Glomerular endothelial cell (primary cell): ENCODE results near the gene PRR16. TPM values are rescaled to one million over a fixed set of nuclear protein-coding genes. Genes with fewer than 3 reads are reported as not detected.

Experiments used
- DNase-seq: peaks from one replicate; pipeline ENCODE4 v3.0.0-alpha.2; 2011; ENCODE audit warnings: low read depth, low spot score; ENCODE audit errors: extremely low read depth
- total RNA-seq: library from RNA; depleted of rRNA; stranded (reverse); fragments of >200 nt; gene quantifications from 2 replicates; pipeline ENCODE4 v1.2.3, GENCODE V29; 2015

PRR16 gene
- total RNA-seq, 1 donor from 2014 or later, result 1.6 TPM

DNA sequence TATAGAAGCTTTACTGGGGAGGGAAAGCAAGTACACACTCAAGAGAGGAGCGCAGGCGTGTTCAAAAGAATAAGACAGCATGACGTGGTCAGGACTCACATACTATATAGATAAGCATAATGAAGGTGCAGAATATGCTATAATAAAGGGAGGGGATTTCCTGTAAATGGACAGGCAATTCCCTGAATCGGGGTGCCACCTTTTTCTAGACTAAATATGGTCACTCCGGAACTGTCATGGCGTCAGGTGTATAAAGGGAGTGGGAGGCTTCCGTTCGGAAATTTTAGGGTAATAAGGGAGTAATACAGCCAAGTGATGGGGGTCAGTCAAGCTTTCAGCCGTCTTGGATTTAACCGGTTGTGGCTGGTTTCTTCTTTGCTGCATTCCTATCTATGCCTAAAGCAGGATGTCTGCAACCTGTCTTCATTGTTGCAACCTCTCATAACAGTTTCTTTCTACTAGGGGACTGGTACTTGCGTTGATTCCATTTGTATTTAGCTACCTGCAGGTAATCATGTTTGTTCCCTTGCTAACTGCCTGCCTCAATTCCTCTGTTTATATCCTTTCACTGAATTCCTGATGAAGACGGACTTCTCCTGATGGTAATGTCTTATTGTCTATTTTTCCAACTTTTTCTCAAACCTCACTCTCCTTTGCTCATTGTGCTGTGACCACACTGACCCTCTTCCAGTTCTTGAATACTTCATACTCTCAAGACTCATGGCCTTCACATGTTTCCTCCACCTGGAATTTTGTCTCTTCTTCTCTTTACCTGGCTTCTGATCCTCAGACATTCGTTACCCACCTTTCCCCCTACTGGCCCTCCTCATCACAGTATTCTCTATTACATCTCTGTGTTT, 48.9 kb downstream of the PRR16 start:
- no peak for DNase-seq

DNA sequence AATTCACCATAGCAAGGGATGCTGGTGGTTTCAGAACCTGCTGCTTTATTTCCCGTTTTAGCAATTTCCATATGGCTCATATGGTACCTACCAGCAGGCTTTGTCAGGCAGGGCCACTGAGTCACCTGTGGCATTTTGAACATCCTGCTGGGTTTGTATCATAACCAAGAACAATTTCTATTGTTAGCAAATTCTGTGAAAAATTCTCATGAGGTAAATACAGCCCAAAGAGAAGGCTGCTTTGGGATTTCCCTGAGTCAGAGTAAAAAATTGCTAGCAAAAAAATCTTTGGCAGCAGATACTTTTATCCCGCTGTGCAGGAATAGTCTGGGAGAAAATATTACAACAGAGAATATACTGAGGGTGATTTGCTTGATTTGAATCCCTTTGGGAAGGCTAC, 52.7 kb downstream of the PRR16 start:
- no peak for DNase-seq

DNA sequence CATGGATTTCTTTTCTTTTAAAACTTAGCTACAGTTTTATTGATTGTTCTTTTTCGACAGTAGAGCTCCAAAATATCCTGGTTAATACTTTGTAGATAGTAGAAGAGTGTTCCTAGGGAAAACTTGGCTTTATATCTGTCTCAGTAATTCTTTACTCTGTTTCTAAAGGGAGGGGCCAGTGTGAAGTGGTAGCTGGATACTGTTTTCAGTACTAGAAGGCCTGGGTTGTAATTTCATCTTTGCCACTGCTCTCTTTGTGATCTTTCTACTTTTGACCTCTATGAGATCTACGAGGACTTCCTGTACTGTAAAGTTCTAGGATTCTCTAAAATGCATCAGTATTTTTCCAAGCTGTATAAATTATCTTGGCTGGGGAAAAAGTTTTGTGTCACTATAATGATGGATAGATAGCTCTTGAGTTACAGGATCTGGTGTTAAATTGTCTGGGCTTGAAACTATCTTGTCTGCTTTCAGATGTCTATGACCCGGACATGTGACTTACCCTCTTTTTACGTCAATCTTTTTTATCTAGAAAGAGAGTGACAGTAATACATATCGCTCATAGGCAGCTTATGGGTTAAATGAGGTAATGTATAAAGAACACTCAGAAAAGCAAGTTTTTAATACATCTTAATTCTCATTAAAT, 53.6 kb downstream of the PRR16 start:
- DNase-seq, result no peak

DNA sequence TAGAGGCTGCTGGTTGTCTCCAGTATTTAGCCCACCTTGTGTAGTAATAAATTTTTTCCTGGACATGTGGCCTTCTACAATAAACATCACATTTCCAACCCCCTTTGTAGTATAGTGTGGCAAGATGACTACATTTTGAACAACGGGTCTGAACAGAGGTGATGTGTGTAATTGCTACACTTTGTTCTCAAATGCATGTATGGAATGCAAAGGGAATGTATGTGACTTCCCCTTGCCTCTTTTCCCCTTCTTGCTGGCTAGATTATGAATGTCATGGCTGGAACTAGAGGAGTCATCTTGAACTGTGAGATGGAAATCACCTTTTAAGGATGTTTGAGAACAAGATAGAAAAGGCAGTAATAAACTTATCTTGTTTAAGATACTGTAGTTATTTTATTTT, 54.5 kb downstream of the PRR16 start:
- no peak for DNase-seq

DNA sequence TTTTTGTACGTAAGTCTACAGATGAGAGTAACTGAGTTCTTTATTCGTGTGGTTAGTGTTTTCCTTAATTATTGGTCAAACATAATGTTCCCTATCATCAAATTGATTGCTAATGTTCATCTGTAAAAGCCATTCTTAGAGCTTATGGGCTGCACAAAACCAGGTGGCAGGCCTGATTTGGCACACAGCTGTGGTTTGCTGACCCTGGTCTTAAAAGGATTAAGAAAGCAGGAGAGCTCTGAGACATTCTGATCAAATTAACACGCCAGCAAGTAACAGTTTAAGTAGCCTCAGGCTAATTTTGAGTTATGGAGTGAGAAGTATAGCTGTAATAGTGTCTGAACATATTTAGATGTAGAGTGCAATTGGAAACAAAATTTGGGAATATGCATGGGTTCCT, 63.2 kb downstream of the PRR16 start:
- no peak for DNase-seq

DNA sequence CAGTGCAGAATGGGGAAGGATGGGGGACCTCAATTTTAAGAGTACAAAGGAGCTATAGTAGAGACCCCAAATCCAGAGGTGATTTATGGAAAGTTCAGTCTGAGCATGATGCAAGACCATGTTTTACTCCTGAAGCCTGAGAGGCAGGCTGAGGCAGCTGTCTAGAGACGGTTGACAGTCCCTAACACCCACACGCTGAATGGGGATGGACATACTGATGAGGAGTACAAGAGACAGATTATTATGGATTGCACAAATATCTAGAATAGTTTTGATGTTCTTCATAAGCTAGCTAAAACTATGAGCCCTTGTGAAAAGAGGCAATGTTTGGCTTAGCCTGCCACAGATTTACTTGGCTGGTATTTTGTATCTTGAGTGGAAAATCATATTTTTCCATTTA, 64.5 kb downstream of the PRR16 start:
- DNase-seq, result no peak

DNA sequence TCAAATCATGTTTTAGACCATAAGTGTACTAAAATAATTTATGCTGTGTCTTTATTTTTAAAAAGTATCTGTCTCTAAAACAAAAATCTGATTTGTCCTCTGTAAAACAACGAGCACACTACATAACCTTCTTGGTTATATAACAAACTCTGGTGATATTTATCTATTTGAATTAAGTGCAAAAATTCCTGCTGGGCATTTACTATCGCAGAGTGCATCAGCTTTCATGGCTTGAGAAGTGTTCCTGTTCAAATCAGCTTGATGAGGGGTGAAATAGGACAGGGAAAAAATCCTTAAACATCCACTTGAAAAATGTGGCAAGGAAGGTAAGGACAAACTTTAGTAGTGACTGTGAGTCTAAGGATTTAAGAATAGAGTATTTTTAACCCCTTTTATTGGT, 65.3 kb downstream of the PRR16 start:
- DNase-seq, result no peak

DNA sequence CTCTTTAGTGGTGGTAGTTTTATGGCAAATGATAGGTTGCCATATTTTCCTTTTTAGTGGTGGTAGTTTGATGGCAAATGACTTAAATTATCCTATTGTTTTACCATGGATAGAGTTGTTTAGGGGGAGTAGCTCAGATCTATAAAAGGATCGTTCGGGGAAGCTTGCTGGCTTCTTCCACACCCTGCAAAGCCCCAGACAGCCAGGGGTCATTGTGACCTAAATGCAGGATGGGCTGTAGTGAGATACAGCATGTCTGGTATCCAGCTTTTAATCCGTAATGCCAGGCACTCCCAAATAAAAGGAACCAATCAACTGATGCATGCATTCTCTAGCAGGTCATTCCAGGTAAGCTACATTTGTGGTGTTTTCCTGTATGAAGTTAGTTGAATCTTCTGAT, 67.1 kb downstream of the PRR16 start:
- no peak for DNase-seq

DNA sequence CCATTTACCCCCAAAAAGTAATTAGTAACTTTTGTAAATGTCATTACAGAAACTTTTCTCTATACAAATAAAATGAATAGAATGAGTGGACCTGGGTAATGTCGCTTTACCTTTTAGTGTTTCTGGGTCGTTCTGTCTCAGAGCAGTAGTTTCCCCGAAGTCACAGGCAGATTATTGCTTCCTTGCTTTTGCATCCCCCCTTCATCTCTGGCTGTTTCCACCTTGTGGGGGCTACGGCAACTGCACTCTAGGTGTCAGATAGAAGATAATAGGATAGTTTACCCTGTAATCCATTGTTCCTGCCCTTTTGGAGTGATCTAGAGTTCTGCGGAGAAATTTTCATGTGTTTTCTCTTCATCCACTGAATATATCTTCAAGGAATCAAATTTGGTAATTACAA, 68.7 kb downstream of the PRR16 start:
- DNase-seq, result no peak

DNA sequence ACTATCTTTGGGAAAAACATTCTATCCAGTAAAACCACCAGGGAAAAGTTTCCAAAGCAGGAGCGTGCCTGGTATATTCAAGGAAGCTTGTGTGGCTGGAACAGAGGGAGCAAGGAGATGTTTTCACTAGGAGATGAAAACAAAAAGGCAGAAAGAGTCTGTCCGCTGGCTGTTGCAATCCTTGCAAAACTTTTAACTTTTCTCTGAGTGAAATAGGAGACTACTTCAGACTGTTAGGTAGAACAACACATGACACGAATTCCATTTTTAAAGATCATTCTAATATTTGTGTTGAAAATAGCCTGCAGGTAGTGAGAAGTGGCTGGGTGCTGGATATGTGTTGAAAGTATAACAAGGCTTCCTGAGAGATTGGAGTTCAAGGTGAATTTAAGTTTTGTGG, 69.5 kb downstream of the PRR16 start:
- DNase-seq, result no peak

DNA sequence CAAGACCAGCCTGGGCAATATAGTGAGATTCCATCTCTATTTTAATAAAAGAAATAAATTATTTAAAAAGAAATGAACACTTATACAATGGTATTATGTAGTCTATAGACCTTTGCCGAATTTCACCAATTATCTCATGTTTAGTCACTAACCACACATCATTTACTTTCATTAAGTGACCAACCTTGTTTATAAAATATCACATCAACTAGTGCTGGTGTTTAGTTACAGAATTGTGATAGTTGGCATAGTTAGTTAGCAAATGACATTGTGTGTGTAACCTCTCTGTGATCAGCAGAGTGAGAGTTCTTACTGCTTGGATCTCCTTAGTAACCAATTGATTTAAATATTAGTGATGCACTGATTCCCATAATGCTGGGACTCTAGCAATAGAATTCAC, 71.8 kb downstream of the PRR16 start:
- no peak for DNase-seq

DNA sequence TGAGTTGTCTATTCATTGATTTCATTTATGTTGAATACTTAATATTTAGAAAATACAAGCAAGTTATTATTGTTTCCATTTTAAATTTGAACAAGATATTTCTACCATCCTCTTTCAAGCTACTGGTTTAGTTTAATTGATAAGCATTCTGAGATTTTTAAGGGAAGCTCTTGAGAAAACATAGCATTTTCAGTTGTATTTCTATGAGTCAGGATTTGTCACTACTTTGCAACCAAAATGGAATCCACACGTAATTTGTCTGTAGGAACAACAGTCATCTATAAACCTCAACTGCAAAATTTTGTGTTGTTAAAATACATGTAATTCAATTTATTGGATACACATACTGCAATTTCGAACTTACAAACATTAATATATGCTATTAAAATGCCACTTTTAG, 74.0 kb downstream of the PRR16 start:
- no peak for DNase-seq

DNA sequence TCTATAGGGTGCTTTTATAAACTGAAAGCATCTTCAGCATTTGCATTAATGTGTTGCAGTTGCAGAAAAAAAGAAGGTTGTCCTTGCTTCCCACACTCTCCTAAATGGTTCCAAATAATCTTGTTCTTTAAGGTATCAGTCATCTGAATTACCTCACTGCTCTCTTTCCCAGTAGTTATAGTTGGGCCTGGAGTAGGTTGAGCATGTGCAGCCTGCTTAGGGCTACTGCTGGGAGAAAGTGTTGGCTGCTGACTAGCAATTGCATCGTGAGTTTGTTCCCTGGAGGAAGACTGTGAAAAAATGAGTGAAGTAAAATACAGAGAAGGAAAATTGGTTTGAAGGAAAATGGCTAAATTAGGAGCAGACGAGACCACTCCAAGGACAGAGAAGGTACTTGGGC, 74.5 kb downstream of the PRR16 start:
- DNase-seq, result no peak

DNA sequence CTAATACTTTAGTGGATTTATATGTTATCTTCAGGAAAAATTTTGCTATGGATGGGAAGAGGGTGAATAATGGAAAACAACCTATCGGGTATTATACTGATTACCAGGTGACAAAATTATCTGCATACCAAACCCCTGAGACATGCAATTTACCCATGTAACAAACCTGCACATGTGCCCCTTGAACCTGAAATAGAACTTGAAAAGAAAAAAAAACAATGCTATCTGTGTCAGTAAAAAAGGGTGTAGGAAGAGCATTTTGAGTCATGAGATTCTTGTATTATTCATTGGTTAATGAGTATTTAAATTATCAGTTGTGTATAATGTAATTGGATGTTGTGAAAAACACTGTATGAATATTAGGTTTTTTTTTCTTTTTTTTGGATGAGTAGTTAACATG, 75.4 kb downstream of the PRR16 start:
- DNase-seq, result no peak

DNA sequence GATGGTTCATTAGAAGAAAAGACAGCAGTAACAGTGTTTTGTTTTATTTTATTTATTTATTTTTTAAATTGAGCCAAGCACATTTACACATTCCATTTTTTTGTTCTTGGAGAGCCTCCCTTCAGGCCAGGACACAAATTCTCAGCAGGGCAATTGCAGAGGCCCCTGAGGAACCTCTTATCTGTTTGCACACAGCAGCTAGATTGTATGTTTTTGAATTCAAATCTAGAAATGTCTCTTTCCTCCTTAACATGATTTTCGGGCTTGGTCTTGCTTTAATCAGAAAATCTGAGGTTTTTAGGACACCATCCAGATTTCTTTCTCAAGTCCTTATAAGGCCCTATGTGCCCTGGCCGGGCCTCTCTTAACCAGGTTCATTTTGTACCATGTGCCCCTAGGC, 76.0 kb downstream of the PRR16 start:
- DNase-seq, result no peak

DNA sequence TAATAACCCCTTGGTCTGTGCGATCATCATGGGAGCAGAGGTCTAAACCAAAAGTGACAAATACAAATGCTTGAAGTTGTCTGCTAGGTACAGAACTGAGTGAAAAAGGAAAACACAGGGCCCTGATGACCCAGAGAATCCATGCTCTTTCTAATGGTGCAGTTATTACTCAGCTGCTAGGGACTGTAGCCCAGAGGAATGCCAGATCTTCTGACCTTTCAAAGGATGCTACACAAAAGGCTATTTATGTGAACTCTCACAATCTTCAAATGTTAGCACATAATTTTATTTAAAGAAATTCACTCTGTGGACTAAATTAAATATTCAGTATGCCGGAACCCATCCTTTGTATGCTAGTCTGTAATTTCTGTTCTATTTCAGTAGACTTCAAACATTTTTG, 79.9 kb downstream of the PRR16 start:
- DNase-seq, result no peak

DNA sequence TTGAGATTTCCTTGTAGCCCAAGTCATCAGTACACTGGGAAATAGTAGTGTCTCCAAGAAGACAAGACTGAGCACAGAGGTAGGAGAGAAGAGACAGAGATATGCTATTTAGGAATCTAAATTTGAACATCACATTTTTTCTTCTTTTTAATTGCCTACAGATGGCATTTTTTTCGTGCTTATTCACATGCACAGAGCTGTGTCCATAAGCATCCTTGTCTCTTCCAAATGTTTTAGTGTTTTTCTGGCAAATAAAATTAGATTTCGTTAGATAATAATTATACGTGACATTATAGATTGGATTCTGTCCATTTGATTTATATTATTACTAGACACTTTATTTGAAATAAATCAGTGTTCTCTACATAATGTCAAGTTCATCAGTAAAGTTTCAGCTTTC, 80.9 kb downstream of the PRR16 start:
- no peak for DNase-seq

DNA sequence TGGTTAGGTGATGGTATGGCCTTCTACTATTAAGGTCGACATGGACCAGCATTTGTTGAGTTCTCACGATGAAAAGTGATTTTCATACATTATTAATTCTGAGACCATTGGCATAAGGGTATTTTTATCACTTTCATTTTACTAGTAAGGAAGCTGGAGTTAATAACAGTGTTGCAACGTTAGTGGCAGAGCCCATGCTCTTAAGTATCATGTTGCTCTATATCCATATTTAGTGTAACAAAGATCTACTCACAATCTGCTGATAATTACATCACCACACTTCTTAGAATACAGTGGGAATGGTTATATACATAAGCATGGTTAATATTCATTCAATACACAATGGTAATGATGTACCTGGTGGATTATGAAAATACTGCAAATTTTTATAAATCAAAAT, 81.9 kb downstream of the PRR16 start:
- DNase-seq, result no peak

DNA sequence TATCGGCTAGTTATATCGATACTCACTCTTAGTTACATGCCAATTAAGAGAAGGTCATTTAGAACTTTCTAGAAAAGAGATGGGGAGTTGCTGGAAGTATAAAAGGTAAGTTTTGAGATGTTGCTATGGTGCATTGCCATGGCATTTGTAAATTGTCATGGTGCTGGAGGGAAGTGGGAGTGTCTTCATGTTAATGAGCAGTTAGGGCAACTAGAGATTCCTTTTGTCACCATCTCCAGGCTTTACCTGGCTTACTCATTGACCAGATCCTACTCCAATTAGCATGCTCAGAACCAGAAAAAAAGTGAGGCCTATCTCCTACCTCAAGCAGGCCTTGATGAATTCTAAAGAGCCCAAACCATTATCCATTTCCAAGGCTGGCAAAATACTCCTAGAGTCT, 82.8 kb downstream of the PRR16 start:
- no peak for DNase-seq

DNA sequence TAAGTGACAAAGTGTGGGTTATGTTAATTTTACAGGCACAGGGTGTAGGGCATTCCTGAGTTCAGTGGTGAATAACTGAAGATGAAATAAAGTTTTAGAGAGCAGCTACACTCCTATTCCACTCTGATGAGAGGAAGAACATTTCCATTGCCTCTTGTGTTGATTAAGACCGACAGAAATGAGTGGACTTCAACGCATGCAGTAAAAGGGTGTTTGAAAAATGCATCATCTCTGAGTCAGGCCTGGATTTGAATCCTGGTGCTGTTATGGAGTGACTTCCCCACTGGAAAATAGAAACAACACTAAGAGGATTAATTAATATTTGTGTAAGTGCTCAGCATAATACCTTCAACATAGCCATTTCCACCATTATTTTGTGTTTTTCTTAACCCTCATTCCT, 86.3 kb downstream of the PRR16 start:
- no peak for DNase-seq

DNA sequence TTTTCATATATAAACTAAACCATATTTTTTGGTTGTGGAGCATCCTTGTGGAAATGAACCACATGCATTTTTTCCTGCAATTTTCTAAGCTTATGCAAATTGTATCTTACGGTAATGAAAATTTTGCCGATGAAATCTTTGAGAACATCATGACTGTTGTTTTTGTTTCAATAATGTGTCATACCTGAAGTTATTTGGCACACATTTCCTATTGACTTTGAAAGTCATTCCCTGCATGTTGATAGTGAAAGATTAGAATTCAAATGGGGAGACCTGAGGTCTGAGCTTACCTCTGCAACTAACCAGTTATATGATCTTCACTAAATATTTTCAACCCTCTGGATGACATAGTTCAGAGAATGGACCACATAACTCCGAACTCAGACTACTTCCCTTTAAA, 88.5 kb downstream of the PRR16 start:
- no peak for DNase-seq

DNA sequence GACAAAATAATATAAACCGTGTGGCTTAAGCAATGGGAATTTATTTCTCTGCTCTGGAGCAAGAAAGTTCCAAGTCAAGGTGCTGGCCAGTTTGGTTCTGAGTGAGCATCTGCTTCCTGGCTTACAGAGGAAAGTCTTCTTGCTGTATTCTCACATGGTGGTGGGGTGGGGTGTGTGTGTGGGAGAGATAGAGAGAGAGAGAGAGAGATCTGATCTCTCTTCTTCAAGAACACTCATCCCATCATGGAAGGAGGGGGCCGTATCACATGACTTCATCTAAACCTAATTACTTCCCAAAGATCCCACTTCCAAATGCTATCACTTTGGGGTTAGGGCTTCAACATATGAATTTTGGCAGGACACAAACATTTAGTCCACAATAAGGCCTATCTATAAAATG, 91.2 kb downstream of the PRR16 start:
- no peak for DNase-seq

DNA sequence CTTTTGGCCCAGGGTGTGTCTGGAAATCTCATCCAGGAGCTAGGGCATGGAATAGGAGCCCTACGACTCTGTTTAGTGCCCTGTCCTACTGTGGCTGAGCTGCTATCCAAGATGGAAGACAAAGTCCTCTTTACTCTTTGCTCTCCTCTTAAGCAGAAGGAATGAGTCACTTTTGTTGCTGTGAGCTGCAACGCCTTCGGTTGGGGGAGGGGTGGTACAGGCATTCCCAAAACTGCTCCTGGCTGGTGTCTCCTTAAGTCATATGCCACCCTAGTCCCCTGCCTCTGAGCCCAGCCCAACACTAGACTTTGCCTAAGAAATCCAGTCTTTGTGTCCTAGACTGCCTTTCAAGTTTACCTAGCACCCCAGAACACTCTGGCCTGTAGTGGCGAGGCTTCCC, 99.9 kb downstream of the PRR16 start:
- no peak for DNase-seq
